ENCODE measurements around the gene NEURL3. TPM values are rescaled to one million over a fixed set of nuclear protein-coding genes. Genes with fewer than 3 reads are reported as not detected.

Gene NEURL3
- total RNA-seq, 4 donors from 2014 or later, result not detected

DNA sequence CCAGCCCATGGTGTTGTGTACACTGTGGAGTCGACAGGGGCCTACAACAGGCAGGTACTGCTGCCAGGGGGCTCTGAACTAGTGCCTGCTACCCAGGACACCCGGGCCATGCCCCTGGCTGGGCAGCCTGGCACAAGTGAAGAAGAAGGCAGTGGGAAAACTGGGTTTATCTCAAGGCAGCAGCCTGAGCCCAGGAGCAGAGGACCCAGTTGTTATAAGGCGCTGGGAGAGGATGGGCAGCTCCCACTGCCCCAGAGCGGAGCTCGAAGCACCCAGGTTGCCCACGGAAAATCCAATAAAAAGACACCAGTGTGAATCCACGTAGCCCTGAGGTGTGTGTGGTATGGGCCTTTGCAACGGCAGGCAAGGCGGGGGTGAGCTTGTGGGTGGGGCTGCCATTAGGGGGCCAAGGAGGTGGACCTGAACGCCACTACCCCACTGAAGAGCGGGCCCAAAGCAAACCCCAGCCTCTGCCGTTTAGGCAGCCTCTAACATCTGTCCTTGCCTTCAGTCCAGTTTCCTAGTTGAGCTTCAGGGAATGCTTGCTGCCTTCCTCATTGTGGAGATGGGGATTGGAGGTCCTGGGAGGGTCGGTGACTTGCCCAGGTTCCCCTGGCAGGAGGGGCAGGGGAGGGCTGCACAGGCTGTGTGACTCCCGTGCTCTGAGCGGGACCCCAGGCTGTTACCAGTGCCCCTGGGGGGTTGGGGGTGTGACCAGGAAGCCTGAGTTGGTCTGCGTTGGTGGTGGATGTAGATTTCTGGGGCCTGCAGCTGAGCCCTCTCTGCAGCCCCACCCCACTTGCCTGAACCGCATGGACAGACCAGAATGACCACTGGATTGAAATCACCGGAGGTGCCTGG lies 47.4 kb upstream of the NEURL3 start:
- Histone ChIP-seq H3K9me3 (no peaks in the 10 kb centered on the region), H3K27me3 (no peaks in the 10 kb centered on the region), H3K4me1 (peaks cover 24 to 27% of the 10 kb centered on the region in 2 donors), H3K4me3 (no peak overlapping the region), H3K36me3 (peaks cover 0 to 39% of the 10 kb centered on the region in 2 donors), H3K27ac (no peak overlapping the region)
- no peak for ATAC-seq
- DNase-seq, result no peak
- TF ChIP-seq, protein P1, sequence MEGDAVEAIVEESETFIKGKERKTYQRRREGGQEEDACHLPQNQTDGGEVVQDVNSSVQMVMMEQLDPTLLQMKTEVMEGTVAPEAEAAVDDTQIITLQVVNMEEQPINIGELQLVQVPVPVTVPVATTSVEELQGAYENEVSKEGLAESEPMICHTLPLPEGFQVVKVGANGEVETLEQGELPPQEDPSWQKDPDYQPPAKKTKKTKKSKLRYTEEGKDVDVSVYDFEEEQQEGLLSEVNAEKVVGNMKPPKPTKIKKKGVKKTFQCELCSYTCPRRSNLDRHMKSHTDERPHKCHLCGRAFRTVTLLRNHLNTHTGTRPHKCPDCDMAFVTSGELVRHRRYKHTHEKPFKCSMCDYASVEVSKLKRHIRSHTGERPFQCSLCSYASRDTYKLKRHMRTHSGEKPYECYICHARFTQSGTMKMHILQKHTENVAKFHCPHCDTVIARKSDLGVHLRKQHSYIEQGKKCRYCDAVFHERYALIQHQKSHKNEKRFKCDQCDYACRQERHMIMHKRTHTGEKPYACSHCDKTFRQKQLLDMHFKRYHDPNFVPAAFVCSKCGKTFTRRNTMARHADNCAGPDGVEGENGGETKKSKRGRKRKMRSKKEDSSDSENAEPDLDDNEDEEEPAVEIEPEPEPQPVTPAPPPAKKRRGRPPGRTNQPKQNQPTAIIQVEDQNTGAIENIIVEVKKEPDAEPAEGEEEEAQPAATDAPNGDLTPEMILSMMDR (IDR thresholded peaks at IDR 0.05 in 4 of 5, conservative IDR thresholded peaks at IDR 0.05 in 1 of 5), result no peak
- in situ Hi-C loops (cut with MboI; ENCODE audit: low sequenced_read_pairs in 4 of 4) (no loop called here), intact Hi-C loops (cut with DNase I; ENCODE audit: low total_unique reads) (no loop called here)

DNA sequence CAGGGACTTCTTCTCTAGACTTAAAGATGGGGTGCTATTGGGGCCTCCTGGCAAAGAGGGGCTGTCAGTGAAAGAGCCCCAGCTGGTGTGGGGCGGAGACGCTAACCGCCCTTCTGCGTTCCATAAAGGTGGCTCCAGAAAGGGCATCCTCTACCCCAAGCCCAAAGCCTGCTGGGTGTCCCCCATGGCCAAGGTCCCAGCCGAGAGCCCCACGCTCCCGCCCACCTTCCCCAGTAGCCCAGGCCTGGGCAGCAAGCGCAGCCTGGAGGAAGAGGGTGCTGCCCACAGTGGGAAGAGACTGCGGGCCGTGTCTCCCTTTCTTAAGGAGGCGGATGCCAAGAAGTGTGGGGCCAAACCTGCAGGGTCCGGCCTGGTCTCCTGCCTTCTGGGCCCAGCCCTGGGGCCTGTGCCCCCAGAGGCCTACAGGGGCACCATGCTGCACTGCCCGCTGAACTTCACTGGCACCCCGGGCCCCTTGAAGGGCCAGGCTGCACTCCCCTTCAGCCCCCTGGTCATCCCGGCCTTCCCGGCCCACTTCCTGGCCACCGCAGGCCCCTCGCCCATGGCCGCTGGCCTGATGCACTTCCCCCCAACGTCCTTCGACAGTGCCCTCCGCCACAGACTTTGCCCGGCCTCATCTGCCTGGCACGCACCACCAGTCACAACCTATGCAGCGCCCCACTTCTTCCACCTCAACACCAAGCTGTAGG lies 46.6 kb upstream of the NEURL3 start:
- DNase-seq, result no peak
- no peak for ATAC-seq
- H3K36me3 ChIP-seq, result peaks cover 0 to 47% of the 10 kb centered on the region in 2 donors

DNA sequence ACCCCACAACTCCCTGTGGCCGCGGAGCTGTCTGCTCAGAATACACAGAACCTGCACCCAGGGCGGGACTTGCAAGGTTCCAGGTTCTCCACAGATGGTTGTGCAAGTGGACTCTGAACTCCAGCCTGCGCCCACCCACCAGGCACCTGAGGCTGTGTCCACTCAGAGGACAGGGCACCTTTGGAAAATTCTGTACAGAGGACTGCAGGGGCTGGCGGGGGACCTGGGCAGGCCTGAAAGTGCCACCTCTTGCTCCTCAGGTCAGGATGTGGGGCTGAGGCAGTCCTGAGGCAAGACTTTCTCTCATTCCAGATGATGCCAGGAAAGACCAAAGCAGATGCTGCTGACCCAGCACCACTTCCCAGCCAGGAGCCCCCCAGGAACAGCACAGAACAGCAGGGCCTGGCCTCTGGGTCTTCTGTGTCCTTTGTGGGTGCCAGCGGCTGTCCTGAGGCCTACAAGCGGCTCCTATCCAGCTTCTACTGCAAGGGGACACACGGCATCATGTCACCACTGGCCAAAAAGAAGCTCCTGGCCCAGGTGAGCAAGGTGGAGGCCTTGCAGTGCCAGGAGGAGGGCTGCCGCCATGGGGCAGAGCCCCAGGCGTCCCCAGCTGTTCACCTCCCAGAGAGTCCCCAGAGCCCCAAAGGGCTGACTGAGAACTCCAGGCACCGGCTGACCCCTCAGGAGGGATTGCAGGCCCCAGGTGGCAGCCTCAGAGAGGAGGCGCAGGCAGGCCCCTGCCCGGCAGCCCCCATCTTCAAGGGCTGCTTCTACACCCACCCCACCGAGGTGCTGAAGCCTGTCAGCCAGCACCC lies 45.8 kb upstream of the NEURL3 start:
- in situ Hi-C loops (cut with MboI; ENCODE audit: low sequenced_read_pairs in 4 of 4) (no loop called here), intact Hi-C loops (cut with DNase I; ENCODE audit: low total_unique reads) (no loop called here)
- Histone ChIP-seq H3K4me1 (peaks cover 24 to 27% of the 10 kb centered on the region in 2 donors), H3K27ac (peak overlapping the region in 2 of 4 donors; percentile 67 to 72), H3K4me3 (no peak overlapping the region), H3K27me3 (no peaks in the 10 kb centered on the region), H3K36me3 (peaks cover 0 to 47% of the 10 kb centered on the region in 2 donors), H3K9me3 (no peaks in the 10 kb centered on the region)
- DNase-seq (no peak), ATAC-seq (no peak)
- no peak for TF ChIP-seq POLR2A (IDR thresholded peaks at IDR 0.05)
- TF ChIP-seq, protein P1 (IDR thresholded peaks at IDR 0.05 in 4 of 5, conservative IDR thresholded peaks at IDR 0.05 in 1 of 5), result no peak

More for the DNA sequence above, 46.6 kb upstream of the NEURL3 start:
- Histone ChIP-seq H3K27ac (no peak overlapping the region), H3K9me3 (no peaks in the 10 kb centered on the region), H3K4me3 (no peak overlapping the region), H3K27me3 (no peaks in the 10 kb centered on the region), H3K4me1 (peaks cover 24 to 27% of the 10 kb centered on the region in 2 donors)
- intact Hi-C loops (cut with DNase I; ENCODE audit: low total_unique reads), result no loop called here
- in situ Hi-C loops (cut with MboI; ENCODE audit: low sequenced_read_pairs in 4 of 4), result no loop called here
- TF ChIP-seq POLR2A (IDR thresholded peaks at IDR 0.05), result no peak
- TF ChIP-seq, protein P1 (IDR thresholded peaks at IDR 0.05 in 4 of 5, conservative IDR thresholded peaks at IDR 0.05 in 1 of 5), result no peak

DNA sequence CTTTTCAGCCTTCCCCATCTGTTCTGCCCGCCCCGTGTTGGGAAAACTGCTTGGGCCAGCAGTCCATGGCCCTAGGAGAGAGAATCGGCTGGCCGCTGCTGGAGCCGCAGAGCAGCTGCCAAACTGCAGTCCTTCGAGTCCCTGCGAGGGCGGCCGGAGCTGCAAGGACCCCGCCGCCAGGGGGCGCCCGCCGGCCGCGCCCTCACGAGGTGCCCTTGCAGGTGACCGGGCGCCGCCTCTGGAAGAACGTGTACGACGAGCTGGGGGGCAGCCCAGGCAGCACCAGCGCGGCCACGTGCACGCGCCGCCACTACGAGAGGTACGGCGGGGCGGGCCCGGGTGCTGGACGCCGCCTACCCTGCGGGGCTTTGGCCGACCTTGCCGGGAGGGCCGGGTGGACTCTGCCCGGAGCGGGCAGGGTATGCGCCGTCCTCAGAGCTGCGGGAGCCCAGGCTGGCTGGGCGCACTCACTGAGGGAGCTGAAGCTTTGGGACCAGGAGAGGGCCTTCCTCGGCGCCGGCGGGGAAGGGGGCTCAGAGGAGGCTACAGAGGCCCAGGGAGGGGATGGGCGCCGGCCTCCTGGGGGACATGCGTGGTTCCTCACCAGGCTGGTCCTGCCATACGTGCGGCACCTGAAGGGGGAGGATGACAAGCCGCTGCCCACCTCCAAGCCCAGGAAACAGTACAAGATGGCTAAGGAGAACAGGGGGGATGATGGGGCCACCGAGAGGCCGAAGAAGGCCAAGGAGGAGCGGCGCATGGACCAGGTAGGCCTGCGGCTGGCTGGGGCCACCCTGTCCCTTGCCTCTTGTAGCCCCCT lies 45.0 kb upstream of the NEURL3 start:
- ATAC-seq (peak; percentile 31 to 45), DNase-seq (peak in 1 of 2 donors; percentile 73)
- Histone ChIP-seq H3K36me3 (peaks cover 0 to 47% of the 10 kb centered on the region in 2 donors), H3K27me3 (no peaks in the 10 kb centered on the region), H3K4me1 (peaks cover 21 to 24% of the 10 kb centered on the region in 2 donors), H3K27ac (peak overlapping the region; percentile 29 to 72 (median 64)), H3K4me3 (no peak overlapping the region), H3K9me3 (no peaks in the 10 kb centered on the region)
- in situ Hi-C loops (cut with MboI; ENCODE audit: low sequenced_read_pairs in 4 of 4), result loop anchor here in 1 of 4 donors (25.0 kb wide), 1 partner anchor 1112 kb away; the partner anchor contains the start of genes ACTR1B and C2orf92
- intact Hi-C loops (cut with DNase I; ENCODE audit: low total_unique reads), result loop anchor here (5.0 kb wide), 1 partner anchor 252 kb away; no protein-coding TSS in a partner anchor
- TF ChIP-seq POLR2A (IDR thresholded peaks at IDR 0.05), result no peak
- TF ChIP-seq, protein P1 (IDR thresholded peaks at IDR 0.05 in 4 of 5, conservative IDR thresholded peaks at IDR 0.05 in 1 of 5), result peak; percentile 55 to 80 (median 67)

All from gastrocnemius medialis (tissue), 4 donors.